Activated gamma-delta T cell treated with Interleukin-2 at 50 U/mL for 16 hours (primary cell): ENCODE data around the gene NCK1.
"Not testable (repeated sequence)": the region's sequence is repeated elsewhere in the genome, so short reads cannot be mapped to it uniquely, and the experiment has no call there.

Experiments
- DNase-seq: peaks from one replicate; pipeline ENCODE4 v3.0.0-alpha.2; 2020

Gene NCK1

DNA sequence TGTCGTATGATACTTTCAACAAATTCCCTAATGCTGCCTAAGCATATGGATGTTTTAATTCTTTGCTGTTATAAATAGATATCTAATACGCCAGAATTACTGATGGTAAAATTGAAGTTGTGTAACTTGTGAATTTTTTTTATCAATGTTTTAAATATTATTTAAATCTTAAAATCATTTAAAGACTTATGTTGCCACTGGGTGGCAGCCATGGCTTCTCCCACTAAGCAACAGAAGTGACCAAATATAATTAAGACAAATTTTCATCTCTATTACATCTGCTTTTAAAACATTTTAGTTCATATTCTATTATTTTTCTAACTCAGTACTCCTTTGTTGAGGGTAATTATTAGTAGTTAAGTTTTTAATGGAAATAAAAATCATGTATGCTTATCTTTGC is 87.7 kb downstream of the NCK1 start:
- DNase-seq, result no peak

DNA sequence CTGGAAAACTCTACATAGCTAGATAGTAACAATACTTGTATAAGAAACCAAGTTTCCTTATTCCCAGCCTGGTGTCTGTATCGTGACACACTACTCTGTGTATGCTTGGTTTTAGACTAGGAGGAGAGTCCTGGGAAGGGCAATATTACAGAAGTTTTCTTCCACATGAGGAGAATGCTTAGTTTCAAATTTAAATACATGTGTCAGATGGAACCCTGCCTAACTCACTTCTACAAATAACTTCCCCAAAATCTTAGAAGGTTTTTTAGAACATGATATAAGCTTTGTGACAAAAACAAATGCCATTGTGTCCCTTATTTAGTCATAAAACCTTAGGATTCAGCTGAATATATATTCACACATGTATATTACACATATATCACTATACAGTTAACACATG is 88.6 kb downstream of the NCK1 start:
- DNase-seq, result no peak

DNA sequence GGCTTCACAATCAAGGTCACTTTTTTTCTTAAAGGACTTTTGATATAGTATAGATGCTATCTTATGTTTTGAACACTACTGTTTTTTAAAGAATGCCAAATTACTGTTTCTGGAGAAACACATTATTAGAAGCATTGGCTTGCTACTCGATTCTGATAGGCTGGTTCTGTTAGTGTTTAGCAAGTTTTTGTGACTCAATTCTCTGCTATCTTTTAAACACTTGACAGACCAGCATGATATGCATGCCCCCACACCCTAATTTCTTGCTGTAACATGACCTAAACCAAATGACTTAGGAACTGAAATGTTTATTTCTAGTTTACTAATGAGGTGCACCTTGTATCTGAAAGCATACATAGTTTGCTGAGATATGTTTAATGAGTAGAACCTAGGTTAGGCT is 90.3 kb downstream of the NCK1 start:
- DNase-seq, result no peak

DNA sequence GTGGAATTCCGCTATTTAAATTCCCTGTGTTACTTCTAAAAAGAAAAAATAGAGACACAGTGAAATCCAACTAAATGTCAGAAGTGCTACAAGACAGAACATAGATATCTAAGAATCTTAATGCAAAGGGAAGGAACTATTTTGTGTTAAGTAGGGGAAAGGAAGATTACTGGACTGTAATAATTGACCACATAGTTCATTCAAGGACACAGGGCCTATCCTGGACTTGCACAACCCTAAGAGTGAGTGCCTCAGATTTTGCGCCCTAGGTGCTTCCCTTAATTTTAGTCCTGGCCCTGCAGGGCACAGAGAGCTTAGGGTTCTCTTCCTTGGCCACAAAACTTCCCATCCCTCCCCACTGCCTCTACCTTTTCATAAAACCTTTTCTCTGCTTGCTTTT is 92.2 kb downstream of the NCK1 start:
- DNase-seq, result no peak

DNA sequence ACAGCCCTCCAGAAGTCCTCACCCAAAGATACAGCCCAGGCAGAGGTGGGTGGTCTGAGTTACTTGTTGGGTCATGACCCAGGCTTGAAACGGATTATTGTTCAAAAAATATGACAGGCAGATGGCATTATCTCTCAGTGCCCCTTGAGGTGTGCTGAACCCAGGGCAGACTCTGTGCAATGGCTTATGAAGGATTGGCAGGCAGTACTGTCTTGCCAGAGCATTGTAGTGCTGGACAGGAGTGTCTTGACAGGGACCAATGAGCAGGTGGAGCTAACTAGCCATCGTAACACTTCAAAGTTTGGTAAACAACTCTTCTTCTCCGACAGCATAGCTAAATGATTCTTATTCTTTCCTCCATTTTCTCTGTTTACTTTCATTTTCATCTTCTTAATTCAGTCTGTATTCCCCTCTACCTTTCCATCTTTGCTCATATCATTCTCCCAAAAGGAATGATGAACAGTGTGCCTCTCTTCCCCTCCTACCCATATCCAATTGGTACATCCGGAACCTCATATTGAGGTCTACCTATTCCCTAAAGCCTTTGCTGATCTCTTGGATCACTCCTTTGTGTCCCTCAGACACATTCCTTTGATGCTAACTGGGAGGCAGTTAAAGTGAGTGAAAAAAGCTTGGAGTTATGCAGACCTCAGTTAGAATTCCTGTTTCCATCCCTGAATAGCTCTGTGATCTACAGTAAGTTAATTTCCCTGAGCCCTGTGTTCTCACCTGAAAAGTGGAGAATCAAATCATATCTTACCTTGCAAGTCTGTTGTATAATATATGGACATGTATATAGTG is 93.2 kb downstream of the NCK1 start:
- DNase-seq, result no peak

DNA sequence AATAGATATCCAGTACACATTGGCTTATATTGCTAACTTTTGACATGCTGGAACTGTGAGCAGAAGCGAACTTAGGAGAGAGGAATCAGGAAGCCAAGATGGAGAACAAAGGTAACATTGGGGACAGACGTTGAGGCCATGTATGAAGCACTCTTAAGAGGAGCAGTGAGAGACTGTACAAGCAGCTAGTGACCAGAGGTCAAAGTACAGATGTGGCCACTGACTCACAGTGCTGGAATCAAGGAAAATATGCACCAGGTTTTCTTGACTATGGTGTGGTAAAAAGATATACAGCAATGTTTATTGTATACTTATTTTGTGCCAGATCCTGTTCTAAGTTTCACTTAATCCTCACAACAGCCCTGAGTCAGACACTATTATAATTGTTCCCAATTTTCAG is 93.8 kb downstream of the NCK1 start:
- DNase-seq, result no peak

DNA sequence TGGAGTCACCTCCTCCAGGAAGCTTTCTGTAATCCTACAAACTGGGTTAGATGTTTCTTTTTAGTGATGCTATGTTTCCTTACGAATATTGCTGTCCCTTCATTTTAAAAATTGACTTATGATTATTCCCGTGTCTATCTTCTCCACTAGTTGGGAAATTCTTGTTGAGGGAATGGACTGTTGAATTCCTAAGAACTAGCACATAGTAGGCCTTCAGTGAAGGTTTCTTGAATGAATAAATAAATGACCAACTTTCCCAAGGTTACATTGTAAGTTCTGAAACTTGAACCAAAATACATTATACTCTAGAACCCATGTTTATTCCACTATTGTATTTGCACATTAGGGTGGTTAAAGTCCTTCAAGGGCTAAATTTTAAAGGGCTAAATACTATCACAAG is 95.0 kb downstream of the NCK1 start:
- no peak for DNase-seq

DNA sequence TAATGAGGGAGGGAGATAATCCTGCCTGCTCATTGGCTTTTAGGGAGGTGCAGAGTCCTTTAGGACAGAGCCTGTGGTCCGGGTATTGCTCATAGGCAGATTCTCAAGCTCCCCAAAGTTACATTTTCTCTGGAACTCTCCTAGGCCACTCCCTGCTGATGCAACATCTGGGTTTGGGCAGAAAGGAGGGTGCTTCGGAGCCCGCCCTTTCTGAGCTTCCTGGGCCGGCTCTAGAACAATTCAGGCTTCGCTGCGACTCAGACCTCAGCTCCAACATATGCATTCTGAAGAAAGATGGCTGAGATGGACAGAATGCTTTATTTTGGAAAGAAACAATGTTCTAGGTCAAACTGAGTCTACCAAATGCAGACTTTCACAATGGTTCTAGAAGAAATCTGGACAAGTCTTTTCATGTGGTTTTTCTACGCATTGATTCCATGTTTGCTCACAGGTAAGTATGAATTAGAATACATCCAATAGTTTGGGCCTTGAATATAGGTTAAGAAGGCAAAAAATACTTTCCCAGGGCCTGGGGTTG is 95.8 kb downstream of the NCK1 start, which contains the start of gene IL20RB:
Gene IL20RB (plus strand): TSS at position 233 of the 538 bp plus-strand sequence. CDS start 131 bp downstream, at position 364.
- DNase-seq, result no peak

DNA sequence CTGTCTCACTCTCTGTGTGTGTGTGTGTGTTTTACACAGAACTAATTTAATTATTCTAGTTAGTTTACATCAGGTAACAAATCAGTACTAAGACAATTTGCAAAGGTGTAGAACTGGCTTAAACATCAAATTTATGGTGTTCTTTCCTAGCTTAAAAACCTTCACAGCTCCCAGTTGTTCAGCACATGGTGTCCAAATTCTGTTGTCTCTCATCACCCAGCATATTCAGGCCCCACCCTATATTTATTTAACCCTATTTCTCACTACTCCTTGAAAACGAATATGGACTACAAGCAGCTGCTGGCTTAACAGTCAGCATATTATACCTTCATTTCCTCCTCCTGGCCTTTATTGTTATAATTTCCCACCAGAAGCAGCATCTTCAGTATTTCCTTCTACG is 96.9 kb downstream of the NCK1 start:
- DNase-seq, result no peak

DNA sequence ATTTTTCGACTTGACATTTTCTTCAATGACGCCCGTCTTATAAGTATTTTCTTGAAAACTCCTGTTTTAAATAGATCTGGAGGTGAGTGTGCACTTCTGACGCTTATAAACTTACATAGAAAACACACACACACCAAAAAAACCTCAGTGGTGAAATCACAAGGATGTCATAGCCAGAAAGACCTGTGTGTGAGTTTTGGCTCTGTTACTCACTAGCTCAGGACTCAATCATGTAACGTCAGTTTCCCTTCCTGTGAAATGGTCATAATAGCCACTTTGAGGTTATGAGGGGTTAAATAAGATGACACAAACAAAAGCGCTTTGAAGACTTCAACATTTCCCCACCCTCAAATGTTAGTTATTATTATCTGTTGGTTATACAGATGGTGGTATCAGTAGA is 97.6 kb downstream of the NCK1 start:
- no peak for DNase-seq

DNA sequence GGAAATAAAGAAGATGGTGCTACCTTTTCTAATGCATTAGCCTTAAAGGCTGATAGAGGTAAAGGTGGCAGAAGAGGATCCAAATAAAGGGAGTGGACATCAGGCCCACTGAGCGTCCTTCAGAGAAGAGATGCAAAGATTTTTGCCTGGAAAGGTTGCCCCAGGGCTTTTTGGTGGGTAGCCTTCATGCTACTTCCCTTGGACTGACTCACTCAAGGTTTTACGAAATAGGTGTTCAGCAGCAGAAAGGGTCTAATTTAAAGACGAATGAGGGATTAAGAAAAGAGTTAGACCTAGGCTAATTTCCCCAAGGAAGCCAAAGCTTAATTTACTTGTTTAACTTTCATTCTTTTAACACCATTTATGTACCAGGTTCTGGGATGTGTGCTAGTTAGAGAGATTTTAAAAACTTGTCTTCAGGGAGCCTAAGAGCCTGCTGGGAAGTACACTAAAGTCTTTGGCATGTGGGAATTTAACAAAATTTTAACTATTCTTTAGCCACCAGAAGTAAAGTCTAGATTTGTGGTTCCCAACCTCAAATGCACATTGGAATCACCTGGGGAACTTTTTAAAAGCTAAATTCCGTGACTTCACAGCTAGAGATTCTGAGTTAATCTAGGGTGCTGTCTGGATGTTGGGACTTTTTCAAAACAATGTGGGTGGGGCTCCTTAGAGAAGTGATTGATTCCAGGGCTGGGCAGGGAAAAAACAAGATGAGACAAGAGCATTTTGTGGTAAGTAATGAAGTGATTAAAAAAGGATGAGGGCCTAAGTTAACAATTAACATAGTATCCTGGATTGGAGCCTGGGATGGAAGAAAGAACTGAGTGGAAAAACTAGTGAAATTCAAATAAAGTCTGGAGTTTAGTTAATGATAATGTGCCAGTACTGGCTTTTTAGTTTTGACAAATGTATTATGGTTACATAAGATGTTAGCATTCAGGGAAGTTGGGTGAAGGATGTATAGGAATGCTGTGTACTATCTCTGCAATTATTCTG is 99.1 kb downstream of the NCK1 start:
- no peak for DNase-seq

DNA sequence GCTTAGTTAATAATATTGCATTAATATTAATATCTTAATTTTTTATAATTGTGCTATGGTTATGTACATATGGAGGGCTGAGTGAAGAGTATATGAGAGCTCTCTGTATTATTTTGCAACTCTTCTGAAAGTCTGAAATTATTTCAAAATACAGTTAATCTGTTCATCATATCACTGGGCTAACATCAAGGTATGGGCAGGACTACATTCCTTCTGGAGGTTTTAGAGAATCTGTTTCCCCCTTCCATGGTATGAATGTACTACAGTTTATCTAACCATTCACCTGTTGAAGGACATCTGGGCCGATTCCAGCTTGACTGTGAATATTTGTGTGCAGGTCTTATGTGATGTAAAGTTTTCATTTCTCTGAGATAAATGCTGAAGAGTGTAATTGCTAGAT is 100.9 kb downstream of the NCK1 start:
- DNase-seq, result no peak

DNA sequence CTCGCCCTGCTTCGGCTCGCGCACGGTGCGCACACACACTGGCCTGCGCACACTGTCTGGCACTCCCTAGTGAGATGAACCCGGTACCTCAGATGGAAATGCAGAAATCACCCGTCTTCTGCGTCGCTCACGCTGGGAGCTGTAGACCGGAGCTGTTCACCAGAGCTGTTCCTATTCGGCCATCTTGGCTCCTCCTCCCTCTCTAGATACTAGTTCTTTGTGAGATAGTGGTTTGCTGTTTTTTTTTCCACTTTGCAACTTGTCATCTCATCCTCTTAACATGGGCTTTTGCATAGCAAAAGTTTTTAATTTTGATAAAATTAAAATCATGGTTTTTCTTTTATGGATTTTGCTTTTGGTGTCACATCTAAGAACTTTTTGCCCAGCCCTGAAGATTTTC is 107.5 kb downstream of the NCK1 start:
- DNase-seq, result not testable (repeated sequence)

DNA sequence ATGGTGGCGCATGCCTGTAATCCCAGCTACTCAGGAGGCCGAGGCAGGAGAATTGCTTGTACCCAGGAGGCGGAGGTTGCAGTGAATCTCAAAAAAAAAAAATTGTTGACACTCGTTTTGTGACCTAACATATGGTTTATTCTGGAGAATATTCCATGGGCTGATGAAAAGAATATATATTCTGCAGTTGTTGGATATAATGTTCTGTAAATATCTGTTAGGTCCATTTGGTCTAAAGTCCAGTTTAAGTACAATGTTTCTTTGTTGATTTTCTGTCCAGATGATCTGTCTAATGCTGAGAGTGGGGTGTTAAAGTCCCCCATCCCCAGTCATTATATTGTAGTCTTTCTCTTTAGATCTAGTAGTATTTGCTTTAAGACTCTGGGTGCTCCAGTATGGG is 111.3 kb downstream of the NCK1 start:
- no peak for DNase-seq

DNA sequence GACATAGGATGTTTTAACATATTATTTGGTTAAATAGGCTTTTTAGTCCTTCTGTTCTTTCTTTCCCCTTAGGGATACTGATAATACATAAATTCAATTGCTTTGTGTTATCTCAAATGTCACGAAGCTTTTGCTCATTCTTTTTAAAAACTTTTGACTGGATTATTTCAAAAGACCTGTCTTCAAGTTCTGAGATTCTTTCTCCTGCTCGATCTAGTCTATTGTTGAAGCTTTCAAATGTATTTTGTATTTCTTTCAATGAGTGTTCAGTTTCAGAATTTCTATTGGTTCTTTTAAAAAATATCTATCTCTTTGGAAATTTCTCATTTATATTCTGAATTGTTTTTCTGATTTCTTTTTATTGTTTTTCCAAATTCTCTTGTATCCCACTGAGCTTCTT is 112.7 kb downstream of the NCK1 start:
- DNase-seq, result no peak

DNA sequence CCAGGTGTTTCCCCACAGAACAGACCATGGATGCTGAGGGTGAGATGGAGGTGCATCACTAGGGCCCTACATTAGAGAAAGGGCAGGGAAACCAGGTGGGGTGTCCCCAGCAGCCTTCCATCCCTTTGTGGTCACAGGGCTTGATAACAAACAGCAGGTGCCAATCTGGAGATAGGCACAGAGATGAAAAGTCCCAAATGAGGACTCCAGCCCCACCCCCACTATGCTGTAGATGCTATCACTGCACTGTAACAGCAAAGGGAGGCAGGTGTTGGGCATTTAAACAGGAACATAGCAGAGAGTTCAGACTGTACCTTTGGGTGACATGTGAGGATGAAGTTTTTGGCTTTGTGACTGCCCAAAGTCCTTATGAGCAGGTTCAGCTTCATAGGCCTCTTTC is 117.2 kb downstream of the NCK1 start:
- DNase-seq, result no peak

DNA sequence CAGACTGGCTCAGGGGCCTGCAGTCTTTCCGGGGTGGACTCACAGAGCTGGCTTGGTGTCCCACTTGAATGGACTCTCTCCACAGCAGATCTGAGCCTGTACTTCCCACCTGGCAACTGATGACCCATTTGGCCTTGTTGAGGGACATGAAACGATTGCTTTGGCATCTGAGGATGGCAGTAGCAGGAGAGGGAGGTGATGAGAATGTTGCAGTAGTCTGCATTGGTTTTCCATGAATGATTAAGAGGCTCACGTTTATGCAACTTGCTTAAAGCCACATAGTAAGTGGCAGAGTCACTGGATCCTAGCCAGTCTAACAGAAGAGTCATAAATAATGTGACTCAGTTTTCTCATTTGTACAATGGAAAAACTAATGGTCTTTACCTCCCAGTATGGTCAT is 117.7 kb downstream of the NCK1 start:
- no peak for DNase-seq

DNA sequence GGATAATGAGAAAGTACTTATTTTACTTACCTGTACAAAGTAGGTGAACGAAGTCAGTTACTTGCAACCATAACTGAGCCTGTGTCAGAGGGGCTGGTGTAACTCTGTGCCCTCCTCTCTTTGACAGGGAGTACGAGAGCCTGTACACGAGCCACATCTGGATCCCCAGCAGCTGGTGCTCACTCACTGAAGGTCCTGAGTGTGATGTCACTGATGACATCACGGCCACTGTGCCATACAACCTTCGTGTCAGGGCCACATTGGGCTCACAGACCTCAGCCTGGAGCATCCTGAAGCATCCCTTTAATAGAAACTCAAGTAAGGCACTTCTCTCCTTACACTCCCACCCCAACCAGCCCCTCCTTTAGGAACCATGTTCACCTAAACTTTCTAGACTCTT is 120.0 kb downstream of the NCK1 start:
- DNase-seq, result no peak

DNA sequence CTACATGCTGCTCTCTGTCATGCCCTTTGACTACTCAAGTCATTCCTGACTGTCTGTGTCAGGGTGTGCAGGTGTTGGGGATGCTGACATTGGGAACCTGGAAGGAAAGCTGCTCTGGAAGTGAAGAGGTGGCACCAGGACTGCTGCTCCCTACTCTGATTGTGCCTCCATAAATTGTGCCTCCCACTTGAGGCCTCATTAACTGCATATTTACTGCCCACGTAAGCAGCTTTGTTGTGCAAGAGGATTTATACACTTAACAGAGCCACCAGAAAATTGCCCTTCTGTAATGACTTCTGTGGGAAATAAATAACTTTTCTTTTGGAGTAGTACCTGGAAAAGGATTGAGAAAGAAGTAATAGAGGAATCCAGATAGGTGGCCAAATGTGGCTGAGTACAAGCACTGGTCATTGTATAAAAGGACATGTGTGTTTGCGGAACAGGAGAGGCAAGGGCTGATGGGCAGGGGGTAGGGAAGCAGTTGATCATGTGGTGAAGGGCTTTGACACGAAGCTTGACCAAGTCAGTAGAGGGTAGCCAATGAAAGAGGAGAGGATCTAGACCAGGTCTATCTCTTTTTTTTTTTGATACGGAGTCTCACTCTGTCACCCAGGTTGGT is 120.6 kb downstream of the NCK1 start:
- no peak for DNase-seq

DNA sequence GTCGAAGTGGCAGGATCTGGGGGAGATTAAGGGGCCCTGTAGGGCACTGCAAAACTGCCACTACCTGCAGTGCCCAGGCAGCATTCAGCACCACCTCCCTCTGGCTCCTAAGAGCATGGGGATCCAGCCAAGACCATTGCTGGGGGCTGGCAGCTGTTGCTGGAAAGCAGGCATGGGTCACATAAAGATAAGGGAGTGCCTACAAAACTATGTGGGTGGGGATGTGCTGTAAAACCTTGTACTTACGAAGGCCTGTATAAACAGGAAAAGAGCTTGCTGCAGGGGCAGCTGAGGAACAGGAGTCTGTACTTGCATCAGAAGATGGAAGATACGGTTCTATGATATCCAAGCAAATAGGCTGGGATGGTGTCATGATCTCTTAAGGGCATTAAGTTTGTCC is 122.8 kb downstream of the NCK1 start:
- DNase-seq, result no peak

DNA sequence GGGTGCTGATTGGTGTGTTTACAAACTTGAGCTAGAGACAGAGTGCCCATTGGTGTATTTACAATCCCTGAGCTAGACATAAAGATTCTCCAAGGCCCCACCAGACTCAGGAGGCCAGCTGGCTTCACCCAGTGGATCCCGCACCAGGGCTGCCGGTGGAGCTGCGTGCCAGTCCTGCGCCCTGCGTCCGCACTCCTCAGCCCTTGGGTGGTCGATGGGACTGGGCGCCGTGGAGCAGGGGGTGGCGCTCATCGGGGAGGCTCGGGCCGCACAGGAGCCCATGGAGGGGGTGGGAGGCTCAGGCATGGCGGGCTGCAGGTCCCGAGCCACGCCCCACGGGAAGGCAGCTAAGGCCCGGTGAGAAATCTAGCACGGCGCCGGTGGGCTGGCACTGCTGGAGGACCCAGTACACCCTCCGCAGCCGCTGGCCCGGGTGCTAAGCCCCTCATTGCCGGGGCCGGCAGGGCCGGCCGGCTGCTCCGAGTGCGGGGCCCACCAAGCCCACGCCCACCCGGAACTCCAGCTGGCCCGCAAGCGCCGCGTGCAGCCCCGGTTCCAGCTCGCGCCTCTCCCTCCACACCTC is 125.5 kb downstream of the NCK1 start:
- not testable (repeated sequence) for DNase-seq

DNA sequence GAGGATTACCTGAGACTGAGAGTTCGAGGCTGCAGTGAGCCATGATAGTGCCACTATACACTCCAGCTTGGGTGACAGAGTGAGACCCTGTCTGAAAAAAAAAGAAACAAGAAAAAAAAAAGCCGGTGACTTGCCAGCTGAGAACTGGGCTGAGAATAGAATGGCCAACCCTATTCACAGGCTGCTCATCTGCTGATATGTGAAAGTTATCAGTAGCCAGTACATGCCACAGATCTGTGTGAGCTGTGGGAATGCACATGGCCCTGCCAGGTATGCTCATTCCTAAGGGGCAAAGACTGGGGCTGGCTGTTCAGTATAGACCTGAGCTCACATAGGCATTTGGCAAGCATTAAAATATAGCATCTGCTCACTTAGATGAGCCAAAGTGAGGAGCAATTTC is 126.6 kb downstream of the NCK1 start:
- no peak for DNase-seq
